D341Med (cell line): ENCODE data around the gene CD34.

Source experiments
- DNase-seq: peaks from one replicate; pipeline ENCODE4 v3.0.0; 2012; ENCODE audit warnings: low spot score

The CD34 gene

DNA sequence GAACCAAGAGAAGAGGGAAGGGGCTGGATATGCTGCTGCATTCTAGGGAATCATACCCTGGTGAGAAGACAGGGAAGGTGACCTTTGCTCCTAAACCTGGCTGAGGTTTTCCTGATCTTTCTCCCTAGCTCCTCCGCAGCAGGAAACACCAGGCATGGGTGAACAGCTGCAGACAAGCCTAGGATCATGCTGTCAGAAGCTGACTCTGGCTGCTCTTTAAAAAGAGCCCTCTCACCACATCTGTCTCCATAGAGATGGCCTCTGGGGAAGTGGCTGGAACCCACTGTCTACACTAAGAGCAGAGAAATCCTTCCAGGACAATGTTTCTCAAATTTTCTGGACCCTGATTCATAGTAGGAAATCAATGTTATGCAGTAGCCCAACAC lies 57.6 kb downstream of the CD34 start:
- DNase-seq: no peak

DNA sequence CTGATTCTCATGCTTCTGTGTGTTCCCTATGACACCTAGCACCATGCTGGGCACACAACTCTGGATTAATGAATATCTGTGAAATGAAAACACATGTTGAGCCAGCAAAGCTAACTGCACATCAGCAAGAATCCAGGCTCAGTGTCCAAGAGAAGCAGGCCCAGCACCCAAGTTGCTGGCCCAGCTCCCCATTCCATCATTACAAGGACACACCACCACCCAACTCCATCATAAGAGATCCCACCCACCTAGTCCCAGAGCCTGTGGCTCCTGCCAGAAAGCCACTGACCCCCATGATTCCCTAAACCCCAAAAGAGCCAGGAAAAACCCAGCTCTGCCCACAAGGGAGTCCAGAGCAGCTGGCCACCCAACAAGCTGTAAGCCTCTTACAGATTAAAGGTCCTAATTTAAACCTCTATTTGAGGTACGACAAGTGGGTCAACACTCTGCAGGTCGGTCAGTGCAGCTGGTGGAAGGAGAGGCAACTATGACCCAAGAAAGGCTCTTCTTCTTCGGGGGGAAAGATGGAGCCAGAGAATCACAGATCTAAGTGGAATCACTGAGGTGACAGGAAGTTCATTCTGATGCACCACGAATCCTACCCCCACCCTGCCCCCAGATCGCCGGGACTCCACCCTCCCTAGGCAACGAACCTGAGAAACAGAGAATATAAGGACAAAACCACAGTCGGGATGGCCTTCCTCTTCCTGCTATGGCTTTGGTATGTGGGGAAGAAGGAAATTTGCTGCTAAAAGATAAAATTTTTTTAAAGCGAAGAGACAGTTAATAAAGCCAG lies 58.2 kb downstream of the CD34 start:
- no peak for DNase-seq

DNA sequence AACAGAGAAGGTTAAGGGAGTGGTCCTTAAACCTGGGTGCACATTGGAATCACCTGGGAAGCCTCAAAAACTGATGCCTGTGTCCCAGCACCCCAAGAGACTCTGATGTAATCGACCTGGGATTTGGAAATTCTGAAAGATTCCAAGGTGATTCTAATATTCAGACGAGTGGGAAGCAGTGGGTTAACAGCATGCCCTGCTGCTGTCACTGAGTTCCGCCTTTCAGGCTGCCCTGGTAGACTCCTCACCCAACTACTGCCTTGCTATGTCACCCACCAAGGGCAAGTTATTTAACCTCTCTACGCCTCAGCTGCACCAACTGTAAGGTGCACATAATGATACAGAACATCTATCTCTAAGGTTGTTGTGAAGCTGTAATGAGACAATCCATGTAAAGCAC lies 59.2 kb downstream of the CD34 start:
- no peak for DNase-seq

GRCh38 chr1:207850621-207851407 lies 60.1 kb downstream of the CD34 start:
- DNase-seq: no peak

DNA sequence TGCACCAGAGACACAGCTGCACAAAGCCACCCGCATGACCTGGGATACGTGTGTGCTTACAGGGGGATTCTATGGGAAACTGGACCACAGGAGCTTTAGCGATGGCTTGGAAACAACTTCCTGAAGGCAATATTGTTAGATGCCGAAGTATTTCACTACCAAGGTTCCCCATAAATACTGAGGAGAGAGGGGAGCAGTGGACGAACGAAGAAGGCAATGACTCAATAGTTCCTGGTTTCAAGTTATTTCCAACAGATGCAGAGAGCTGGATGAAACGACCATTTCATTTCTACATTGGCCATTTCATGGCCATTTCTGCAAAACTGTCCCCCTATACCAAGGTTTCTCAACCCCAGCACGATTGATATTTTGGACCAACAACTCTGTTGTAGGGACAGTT lies 61.3 kb downstream of the CD34 start:
- no peak for DNase-seq

- DNase-seq: no peak
Measured at GRCh38 chr1:207849016-207849415, 61.9 kb downstream of the CD34 start.

DNA sequence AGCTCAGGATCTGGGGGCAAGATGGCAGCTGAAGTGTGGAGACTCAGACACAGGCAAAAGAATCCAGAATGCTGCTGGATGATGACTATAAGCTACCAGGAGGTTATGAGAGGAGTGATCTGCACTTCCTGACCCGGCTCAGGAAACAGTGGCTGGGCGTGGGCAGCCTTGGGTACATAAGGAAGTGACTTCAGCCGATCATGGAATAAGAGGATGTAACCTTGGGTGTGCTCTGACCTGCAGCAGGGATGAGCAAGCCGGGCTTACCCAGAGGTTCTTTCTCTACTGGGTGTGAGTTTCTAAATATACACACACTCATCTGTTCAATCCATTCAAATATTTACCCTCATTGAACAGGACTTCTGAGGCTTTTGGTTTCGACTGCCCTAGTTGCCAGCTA lies 62.7 kb downstream of the CD34 start:
- DNase-seq: no peak

DNA sequence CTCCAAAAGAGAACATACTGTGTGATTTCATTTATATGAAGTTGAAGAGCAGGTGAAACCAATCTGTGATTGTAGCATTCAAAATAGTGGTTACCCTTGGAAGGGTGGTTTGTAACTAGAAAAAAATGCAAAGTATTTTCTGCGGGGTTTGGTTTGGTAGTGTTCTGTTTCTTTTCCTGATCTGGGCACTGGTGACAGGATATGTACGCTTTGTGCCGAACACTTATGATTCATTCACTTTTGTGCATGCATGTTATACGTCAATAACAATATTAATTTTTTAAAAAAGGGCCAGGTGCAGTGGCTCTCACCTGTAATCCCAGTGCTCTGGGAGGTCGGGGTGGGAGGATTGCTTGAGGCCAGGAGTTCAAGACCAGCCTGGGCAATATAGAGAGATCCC lies 63.8 kb downstream of the CD34 start:
- DNase-seq: no peak

DNA sequence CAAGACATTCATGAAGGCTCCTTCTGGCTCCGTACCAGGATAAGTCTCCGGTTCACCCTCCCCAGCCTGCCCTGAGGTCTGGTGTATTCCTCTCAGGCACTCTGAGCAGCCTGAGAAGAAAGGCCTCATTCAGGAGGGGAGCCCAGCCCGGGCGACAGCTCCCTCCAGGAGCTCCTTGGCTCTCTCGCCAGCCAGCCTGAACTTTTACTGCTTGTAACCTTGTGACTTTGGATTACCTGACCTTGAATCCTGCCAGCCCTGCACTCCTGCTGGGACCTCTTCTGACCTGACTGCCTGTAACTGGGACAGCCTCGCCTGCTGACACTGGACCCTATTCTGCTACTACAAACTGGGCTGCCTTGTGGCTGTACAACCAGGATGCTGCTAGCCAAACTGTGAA lies 65.8 kb downstream of the CD34 start:
- DNase-seq: no peak

- DNase-seq: no peak
Measured at GRCh38 chr1:207844371-207844770, 66.6 kb downstream of the CD34 start.

- no peak for DNase-seq
Measured at GRCh38 chr1:207842506-207842905, 68.4 kb downstream of the CD34 start.

- DNase-seq: no peak
Measured at GRCh38 chr1:207841901-207842300, 69.0 kb downstream of the CD34 start.

- DNase-seq: no peak
Measured at GRCh38 chr1:207841293-207841692, 69.6 kb downstream of the CD34 start.

DNA sequence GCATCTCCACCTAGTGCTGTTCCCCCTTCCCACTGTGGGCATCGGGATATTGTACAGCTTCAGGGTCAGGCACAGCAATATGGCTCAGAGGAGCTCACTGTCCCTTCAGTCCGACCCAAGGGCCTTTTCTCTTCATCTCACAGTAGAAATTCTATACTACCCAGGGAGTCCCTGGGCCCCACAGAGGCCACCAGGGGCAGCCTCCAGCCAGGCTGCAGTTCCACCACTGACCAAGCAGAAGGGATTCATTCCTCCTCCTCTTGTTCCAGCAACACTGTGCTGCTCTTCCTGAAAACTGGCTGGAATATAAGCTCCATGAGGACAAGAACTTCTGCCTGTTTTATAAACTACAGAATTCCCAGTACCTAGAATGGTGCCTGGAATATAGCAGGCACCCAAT lies 70.5 kb downstream of the CD34 start:
- no peak for DNase-seq

DNA sequence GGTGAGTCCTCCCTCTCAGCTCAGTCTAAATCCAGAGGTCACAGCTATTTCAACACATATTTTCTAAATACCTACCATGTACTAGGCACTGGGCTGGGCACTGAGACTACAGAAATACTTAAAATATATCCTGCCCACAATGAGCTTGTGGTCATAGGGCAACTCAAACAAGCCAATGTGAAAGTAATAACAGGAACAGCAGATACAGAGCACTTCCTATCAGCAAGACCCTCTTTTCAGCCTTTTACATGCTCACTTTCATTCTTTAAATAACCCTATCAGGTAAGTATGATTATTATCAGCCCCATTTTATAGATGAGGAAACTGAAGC lies 71.9 kb downstream of the CD34 start:
- no peak for DNase-seq

DNA sequence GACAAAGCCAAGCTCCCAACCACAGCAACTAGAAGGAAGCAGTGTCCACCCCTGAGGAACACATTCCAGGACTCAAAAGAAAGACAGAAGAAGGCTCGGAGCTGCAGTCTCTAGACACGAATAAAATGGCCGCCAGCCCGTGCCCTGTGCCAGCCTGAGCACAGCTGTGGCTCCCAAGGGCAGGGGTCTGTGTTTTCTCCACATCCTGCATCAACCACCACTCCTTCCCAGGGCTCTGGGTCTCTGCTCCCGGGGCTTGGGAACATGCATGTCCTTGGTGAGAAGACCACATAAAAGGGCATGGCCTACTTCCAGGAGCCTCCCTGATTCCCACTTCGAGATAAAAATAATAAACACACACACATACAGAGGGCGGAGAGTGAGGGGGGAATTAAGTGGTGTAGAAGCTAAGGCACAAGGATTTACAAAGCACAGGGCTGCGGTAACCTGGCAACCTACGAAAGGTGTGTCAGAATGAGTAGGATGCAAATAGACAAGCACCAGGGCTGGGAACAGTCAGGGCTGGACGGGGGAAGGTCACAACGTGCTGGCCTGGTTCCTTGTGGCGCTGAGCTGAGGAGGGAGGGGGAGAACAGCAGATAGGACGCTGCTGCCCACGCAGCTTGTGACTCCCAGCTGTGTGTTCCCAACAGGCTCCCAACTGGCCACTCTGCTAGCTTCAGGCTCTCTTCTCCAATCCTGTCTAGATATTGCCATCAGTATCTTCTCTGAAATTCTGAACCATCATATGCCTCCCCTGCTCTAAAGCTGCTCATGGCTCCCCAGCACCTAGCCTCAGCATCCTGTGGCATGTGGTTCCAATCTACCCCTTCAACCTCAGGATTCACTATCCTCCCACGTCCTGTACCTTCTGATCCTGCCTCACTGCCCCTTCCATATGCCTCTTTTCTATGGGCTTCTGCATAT lies 72.5 kb downstream of the CD34 start:
- no peak for DNase-seq

GRCh38 chr1:207837673-207838072 lies 73.3 kb downstream of the CD34 start:
- DNase-seq: no peak

GRCh38 chr1:207836591-207837347 lies 74.2 kb downstream of the CD34 start:
- no peak for DNase-seq

DNA sequence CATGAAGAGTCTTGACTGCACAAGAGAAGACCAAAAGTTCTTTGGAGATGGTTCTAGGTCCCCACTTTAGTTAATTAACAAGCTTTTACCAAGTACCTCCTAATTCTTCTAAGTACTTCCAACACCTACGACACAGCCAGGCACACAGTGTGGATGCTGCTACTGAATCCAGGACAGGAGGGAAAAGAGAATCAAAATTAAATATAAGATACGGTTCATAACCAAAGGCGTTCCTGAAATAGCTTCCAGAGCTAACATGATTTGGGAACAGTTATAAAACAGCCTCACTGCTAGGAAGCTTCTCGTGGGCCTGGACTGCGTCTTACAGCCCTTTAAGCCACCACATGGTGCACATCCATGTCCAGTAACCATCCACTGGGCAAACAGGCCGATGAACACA lies 75.0 kb downstream of the CD34 start:
- DNase-seq: no peak

- DNase-seq: no peak
Measured at GRCh38 chr1:207833956-207834660, 76.8 kb downstream of the CD34 start.

DNA sequence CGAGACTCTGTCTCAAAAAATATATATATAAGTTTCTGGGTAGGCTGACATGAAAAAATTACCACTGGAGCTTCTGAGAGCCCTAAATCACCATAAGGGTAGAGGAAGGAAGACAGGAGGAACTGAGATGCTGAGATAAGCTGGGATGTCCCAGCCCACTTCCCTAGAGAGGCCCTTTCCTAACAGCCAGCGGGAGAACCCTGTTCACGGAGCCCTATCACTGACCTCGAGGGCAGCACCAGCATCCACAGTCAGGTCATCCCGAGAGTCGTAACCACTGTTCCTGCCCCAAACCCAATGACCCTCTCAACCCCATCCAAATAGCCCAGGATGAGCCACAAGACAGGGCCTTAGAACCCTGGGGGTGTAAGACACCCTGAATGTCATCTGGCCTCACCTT lies 77.5 kb downstream of the CD34 start:
- DNase-seq: no peak
